Activated T-cell treated with anti-CD3 and anti-CD28 coated beads for 48 hours (primary cell): ENCODE results near the gene TNMD.
"Not testable (repeated sequence)": the region's sequence is repeated elsewhere in the genome, so short reads cannot be mapped to it uniquely, and the experiment has no call there.

Source experiments
- DNase-seq: peaks from one replicate; pipeline ENCODE4 v3.0.0-alpha.2; 2020; ENCODE audit warnings: low read depth

TNMD gene

GRCh38 chrX:100584611-100585010 is at the start of gene TNMD:
Gene TNMD (plus strand): TSS chrX:100584936. CDS start chrX:100585019, 83 bp downstream.
- DNase-seq: no peak

GRCh38 chrX:100565534-100565933 is 19.2 kb upstream of the TNMD start:
- not testable (repeated sequence) for DNase-seq

- no peak for DNase-seq
Observed at GRCh38 chrX:100586747-100587146, 2.0 kb downstream of the TNMD start.

- no peak for DNase-seq
Observed at GRCh38 chrX:100587861-100588260, 3.1 kb downstream of the TNMD start.

GRCh38 chrX:100591256-100592051 is 6.7 kb downstream of the TNMD start:
- no peak for DNase-seq

- no peak for DNase-seq
Observed at GRCh38 chrX:100593126-100593525, 8.4 kb downstream of the TNMD start.

- DNase-seq: no peak
Observed at GRCh38 chrX:100593581-100593980, 8.8 kb downstream of the TNMD start.

GRCh38 chrX:100596601-100597000 is 11.9 kb downstream of the TNMD start:
- DNase-seq: no peak

- DNase-seq: no peak
Observed at GRCh38 chrX:100599456-100599855, 14.7 kb downstream of the TNMD start.

GRCh38 chrX:100600340-100600739 is 15.6 kb downstream of the TNMD start:
- DNase-seq: no peak

- DNase-seq: no peak
Observed at GRCh38 chrX:100600758-100601157, 16.0 kb downstream of the TNMD start.

- DNase-seq: no peak
Observed at GRCh38 chrX:100606753-100607152, 22.0 kb downstream of the TNMD start.

- DNase-seq: no peak
Observed at GRCh38 chrX:100609591-100609990, 24.9 kb downstream of the TNMD start.

- no peak for DNase-seq
Observed at GRCh38 chrX:100611951-100612350, 27.2 kb downstream of the TNMD start.

- no peak for DNase-seq
Observed at GRCh38 chrX:100615005-100615404, 30.3 kb downstream of the TNMD start.

- DNase-seq: no peak
Observed at GRCh38 chrX:100623001-100623400, 38.3 kb downstream of the TNMD start.

GRCh38 chrX:100625985-100626491 is 41.3 kb downstream of the TNMD start:
- no peak for DNase-seq

- no peak for DNase-seq
Observed at GRCh38 chrX:100635040-100635439, 50.3 kb downstream of the TNMD start.

GRCh38 chrX:100635989-100636320 is 51.2 kb downstream of the TNMD start:
- no peak for DNase-seq

- peak; percentile 64 for DNase-seq
Observed at GRCh38 chrX:100636321-100636991, 51.7 kb downstream of the TNMD start, which contains the start of gene TSPAN6. Gene TSPAN6 (minus strand): TSS chrX:100636806. CDS start chrX:100636694, 112 bp downstream.

- no peak for DNase-seq
Observed at GRCh38 chrX:100642290-100642689, 57.6 kb downstream of the TNMD start.

- DNase-seq: no peak
Observed at GRCh38 chrX:100643212-100643611, 58.5 kb downstream of the TNMD start.
